Stomach (tissue), 4 donors: ENCODE results near the gene RABGEF1.

Experiments used
- EP300 ChIP-seq: sonication (generic); formaldehyde crosslinking; IDR thresholded peaks from one replicate; pipeline ENCODE4 v1.6.1; 2017; ENCODE audit warnings: antibody characterized with exemption
- POLR2AphosphoS5 ChIP-seq, 3 donors: sonication (generic); formaldehyde crosslinking; IDR thresholded peaks; one replicate each; pipeline ENCODE4 v1.6.1; 2016; ENCODE audit warnings: antibody characterized with exemption in 3 of 3
- TF ChIP-seq, protein P1 (sequence below), 7 experiments: fragments of 450-650 bp in 4 of 7; fragments of 200-600 bp in 3 of 7; sonication (generic) in 3 of 7; IDR thresholded peaks; one replicate each; pipeline ENCODE4 v1.5.1; 2016 to 2019; ENCODE audit warnings: antibody characterized with exemption in 7 of 7, control low read depth in 2 of 7, mild to moderate bottlenecking in 1 of 7

DNA sequence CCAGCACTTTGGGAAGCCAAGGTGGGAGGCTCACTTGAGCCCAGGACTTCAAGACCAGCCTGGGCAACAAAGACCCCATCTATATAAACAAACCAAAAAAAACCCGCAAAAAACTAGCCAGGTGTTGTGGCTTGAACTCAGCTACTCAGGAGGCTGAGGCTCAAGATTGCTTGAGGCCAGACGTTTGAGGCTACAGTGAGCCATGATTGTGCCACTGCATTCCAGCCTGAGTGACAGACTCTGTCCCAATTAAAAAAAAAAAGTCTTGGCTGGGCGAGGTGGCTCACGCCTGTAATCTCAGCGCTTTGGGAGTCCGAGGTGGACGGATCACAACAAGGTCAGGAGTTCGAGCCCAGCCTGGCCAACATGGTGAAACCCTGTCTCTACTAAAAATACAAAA lies 11.4 kb downstream of the RABGEF1 start:
- TF ChIP-seq, protein P1, sequence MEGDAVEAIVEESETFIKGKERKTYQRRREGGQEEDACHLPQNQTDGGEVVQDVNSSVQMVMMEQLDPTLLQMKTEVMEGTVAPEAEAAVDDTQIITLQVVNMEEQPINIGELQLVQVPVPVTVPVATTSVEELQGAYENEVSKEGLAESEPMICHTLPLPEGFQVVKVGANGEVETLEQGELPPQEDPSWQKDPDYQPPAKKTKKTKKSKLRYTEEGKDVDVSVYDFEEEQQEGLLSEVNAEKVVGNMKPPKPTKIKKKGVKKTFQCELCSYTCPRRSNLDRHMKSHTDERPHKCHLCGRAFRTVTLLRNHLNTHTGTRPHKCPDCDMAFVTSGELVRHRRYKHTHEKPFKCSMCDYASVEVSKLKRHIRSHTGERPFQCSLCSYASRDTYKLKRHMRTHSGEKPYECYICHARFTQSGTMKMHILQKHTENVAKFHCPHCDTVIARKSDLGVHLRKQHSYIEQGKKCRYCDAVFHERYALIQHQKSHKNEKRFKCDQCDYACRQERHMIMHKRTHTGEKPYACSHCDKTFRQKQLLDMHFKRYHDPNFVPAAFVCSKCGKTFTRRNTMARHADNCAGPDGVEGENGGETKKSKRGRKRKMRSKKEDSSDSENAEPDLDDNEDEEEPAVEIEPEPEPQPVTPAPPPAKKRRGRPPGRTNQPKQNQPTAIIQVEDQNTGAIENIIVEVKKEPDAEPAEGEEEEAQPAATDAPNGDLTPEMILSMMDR (IDR thresholded peaks at IDR 0.05), result no peak
- TF ChIP-seq POLR2AphosphoS5 (IDR thresholded peaks at IDR 0.05) (no peak), EP300 (no peak)
